Brain pericyte (primary cell): ENCODE data around the gene MOXD1.
"Not testable (repeated sequence)": the region's sequence is repeated elsewhere in the genome, so short reads cannot be mapped to it uniquely, and the experiment has no call there.

Experiments used
- DNase-seq: peaks from one replicate; pipeline ENCODE4 v3.0.0-alpha.2; 2012; ENCODE audit warnings: low read depth, low spot score

Gene MOXD1

GRCh38 chr6:132282696-132283095 is 118.6 kb downstream of the MOXD1 start:
- DNase-seq: no peak

GRCh38 chr6:132280436-132280835 is 120.8 kb downstream of the MOXD1 start:
- no peak for DNase-seq

- DNase-seq: peak; percentile 51
Observed at GRCh38 chr6:132279592-132280139, 121.6 kb downstream of the MOXD1 start.

GRCh38 chr6:132275066-132275970 is 126.0 kb downstream of the MOXD1 start:
- no peak for DNase-seq

- no peak for DNase-seq
Observed at GRCh38 chr6:132272776-132273175, 128.5 kb downstream of the MOXD1 start.

- DNase-seq: no peak
Observed at GRCh38 chr6:132270726-132271402, 130.4 kb downstream of the MOXD1 start.

- DNase-seq: not testable (repeated sequence)
Observed at GRCh38 chr6:132268666-132269065, 132.6 kb downstream of the MOXD1 start.

- no peak for DNase-seq
Observed at GRCh38 chr6:132268209-132268608, 133.1 kb downstream of the MOXD1 start.

GRCh38 chr6:132265451-132266097 is 135.7 kb downstream of the MOXD1 start:
- no peak for DNase-seq

- DNase-seq: no peak
Observed at GRCh38 chr6:132264021-132264500, 137.2 kb downstream of the MOXD1 start.

- DNase-seq: no peak
Observed at GRCh38 chr6:132261354-132261753, 139.9 kb downstream of the MOXD1 start.

GRCh38 chr6:132259070-132259469 is 142.2 kb downstream of the MOXD1 start:
- no peak for DNase-seq

- no peak for DNase-seq
Observed at GRCh38 chr6:132257561-132257960, 143.7 kb downstream of the MOXD1 start.

GRCh38 chr6:132256457-132256856 is 144.8 kb downstream of the MOXD1 start:
- no peak for DNase-seq

GRCh38 chr6:132253906-132254305 is 147.4 kb downstream of the MOXD1 start:
- no peak for DNase-seq

- no peak for DNase-seq
Observed at GRCh38 chr6:132253211-132253610, 148.1 kb downstream of the MOXD1 start.

- no peak for DNase-seq
Observed at GRCh38 chr6:132252113-132252512, 149.2 kb downstream of the MOXD1 start.

- no peak for DNase-seq
Observed at GRCh38 chr6:132251711-132252110, 149.6 kb downstream of the MOXD1 start.

GRCh38 chr6:132247381-132248159 is 153.7 kb downstream of the MOXD1 start:
- no peak for DNase-seq

GRCh38 chr6:132246632-132247270 is 154.5 kb downstream of the MOXD1 start:
- no peak for DNase-seq
